MV-4-11 (cell line): ENCODE measurements around the gene ENTPD8.

Experiments
- DNase-seq: peaks from one replicate; lab custom pipeline; 2025; lab: John Stamatoyannopoulos, UW

ENTPD8 gene, protein sequence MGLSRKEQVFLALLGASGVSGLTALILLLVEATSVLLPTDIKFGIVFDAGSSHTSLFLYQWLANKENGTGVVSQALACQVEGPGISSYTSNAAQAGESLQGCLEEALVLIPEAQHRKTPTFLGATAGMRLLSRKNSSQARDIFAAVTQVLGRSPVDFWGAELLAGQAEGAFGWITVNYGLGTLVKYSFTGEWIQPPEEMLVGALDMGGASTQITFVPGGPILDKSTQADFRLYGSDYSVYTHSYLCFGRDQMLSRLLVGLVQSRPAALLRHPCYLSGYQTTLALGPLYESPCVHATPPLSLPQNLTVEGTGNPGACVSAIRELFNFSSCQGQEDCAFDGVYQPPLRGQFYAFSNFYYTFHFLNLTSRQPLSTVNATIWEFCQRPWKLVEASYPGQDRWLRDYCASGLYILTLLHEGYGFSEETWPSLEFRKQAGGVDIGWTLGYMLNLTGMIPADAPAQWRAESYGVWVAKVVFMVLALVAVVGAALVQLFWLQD

DNA sequence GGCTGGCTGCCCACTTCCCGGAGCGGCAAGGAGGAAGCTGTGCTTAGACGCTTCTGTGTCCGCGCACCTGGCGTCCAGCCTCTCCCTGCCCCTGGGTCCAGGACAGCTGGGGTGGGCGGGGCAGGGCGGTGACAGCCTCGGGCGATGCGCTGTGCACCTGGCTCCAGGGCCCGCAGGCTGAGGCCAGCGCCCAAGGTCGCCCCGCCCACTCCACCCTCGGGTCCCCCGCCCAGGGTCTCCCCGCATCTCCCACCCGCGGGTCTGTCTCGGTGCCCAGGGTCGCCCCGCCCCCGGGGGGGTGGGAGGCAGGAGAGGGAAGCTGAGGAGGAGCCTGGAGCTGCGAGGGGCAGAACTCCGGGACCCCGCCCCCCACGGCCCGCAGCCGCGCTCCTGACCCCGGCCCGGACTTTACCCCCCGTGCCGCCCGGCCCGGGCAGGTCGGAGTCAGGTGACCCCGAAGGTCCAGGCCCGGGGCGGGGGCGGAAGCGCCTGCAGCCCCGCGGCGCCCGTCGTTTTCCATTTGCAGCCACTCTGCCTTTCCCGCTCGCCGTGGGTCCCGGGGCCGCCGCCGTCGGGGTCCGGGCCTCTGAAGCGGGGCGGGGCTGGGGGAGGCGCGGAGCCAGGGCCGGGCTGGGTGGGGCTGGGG is at the start of gene ENTPD8:
TSS of gene ENTPD8 (minus strand) at position 69 of the 646 bp plus-strand sequence. CDS start 3,072 bp downstream, outside the sequence.
- DNase-seq: no peak

DNA sequence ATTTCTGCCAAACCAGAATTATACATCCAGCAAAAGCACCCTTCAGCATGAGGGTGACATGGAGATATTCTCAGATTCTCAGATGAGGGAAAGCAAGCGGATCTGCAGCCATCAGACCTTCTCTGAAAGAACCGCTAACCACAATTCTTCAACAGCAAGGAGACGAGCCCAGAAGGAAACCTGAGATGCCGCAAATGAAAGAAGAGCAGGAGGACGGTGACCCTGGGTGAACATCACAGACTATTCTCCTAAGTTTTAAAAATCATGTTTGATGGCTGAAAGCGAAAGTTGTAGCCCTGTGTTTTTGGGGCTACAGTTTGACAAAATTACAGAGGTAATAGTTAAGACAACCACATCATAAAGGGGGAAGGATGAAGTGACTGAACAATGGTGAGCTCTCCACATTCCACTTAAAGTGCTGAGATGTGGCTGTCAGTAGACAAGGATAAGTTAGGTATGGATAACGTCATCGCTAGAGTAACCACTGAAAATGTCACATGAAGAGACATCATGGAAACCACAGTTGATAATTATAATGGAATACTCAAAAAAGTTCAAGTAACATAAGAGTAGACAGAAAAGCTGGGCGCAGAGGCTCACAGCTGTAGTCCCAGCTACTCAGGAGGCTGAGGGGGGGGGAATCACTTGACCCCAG is 49.5 kb upstream of the ENTPD8 start:
- DNase-seq: no peak

DNA sequence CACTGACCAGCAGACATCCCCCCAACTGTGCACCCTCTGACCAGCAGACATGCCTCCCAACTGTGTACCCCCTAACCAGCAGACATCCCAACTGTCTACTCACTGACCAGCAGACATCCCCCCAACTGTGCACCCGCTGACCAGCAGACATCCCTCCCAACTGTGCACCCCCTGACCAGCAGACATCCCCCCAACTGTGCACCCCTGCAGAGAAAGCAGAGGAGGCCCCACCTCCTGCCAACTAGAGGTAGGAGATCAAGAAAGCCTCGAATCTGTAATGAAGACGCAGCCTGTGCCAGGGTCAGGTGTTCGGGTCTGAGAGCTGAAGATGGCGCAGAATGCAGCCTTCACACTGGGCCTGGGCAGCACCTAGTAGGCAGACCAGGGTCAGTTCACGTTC is 47.7 kb upstream of the ENTPD8 start:
- no peak for DNase-seq

- DNase-seq: no peak
Observed at GRCh38 chr9:137488327-137488653, 47.1 kb upstream of the ENTPD8 start.

- DNase-seq: no peak
Observed at GRCh38 chr9:137487454-137488326, 46.5 kb upstream of the ENTPD8 start.

GRCh38 chr9:137486545-137487453 is 45.6 kb upstream of the ENTPD8 start:
- no peak for DNase-seq

DNA sequence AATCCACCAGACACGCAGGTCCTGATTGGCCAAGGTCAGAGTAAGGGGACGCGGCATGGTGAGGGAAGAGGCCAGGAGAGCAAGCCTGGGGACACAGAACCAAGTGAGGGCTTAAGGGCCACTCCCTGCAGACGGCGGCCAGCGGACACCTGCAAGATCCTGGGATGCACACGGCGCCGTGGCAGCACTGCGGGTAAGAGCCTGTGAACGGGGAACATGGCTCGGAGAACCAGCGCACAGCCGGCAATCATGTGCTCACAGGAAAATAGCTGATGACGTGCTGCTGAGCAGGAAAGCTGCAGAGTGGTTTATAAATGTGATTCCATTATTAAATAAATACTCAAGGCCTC is 45.0 kb upstream of the ENTPD8 start:
- no peak for DNase-seq

- no peak for DNase-seq
Observed at GRCh38 chr9:137485343-137486140, 44.4 kb upstream of the ENTPD8 start.

GRCh38 chr9:137484551-137485315 is 43.6 kb upstream of the ENTPD8 start:
- no peak for DNase-seq

- DNase-seq: peak; percentile 97
Observed at GRCh38 chr9:137482094-137482781, 41.1 kb upstream of the ENTPD8 start.

DNA sequence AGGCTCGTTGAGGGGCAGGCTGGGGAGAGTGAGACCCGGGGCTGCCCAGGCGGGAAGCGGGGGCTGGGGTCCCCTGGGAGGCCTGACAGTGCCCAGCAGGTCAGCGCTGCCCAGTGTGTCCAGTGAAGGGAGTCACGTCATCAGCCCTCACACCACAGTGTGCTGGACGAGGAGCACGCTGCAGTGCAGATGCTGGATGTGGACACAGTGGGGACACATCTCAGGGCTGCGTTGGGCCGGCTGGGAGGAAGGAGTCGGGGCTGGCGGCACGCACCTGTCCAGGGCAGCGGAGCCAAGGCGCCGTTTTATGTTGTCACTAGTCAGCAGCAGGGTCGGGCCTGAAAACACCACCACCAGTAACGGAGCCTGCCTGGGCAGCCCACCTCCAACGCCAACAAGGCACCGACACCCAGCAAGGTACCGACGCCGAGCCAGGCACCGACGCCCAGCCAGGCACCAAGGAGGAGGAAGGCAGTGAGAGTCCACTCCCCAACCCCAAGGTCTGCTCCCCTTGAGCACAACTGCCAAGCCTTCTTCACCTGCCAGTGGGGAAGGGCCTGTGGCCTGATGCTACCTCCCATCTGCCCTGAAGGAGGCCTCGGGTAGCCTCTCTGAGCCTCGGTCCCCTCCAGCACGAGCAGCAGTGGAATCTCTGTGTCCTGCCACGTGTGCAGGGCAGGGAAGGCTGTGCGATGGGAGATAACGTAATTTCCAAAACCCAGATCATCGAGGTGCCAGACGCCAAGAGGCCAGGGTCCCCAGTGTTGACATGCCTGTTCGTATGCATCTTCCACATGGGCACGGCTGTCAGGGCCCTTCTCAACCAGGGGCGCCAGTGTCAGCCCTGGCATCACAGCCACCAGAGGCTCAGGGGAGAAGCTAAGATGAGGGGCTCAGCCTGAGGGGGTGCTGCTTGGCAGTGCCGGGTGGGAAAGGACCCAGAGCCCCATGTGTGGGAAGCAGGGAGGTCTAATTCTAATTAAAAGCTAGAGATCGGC is 39.8 kb upstream of the ENTPD8 start:
- DNase-seq: no peak

- no peak for DNase-seq
Observed at GRCh38 chr9:137479892-137480685, 38.9 kb upstream of the ENTPD8 start.

- no peak for DNase-seq
Observed at GRCh38 chr9:137478962-137479861, 38.1 kb upstream of the ENTPD8 start.

DNA sequence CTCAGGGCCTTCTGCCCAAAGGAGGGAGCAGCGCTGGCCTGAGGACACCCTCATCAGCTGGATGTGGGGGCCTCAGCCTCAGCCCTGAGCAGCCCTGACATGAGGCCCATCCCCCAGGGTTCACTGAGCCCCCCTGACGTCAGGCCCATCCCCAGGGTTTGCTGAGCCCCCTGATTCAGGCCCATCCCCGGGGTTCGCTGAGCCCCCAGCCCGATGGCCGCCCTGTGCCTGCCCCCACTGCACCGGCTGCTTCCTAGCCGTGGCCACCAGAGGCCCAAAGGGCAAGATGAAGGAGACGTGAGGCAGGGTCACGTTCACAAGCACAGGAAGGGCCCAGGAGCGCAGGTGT is 37.4 kb upstream of the ENTPD8 start:
- no peak for DNase-seq

DNA sequence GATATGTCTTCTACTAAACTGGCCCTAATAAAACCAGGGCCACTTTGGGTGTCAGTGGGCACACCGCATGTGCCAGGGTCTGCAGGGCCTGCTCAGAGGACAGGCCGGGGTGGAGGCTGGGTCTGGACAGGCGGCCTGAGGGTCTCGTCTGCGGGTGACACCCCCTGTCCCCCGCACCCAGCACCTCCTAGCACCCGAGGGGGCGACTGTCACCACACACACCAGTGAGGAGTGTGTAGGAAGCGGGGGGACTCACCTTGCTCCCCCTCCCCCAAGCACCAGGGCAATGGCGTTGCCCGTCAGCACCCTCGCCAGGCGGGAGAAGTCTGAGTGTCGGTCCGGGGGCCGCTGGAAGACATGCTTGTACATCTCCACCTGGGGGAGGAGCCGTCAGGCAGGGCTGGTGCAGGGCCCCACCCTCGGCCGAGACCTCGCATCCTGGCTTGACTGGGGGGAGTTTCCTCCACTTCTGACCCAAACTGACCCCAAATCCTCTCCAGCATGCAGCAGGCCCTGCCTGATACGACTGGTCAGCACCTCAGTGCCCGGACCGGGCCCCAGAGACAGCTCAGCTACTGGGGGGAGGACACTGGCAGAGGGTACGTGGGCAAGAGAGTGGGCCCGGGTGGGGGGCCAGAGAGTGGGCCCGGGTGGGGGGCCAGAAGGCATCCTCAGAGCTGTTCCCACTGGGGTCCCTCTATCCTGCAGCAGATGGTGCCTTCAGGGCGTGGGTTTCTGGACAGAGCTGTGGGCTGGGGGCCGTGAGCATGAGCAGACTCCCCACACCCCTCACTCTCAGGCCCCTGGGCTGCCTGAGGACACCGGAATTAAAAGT is 36.8 kb upstream of the ENTPD8 start:
- no peak for DNase-seq
